AG04450 (cell line): ENCODE results near the gene FAM98C. TPM values are rescaled to one million over a fixed set of nuclear protein-coding genes. Genes with fewer than 3 reads are reported as not detected.
"Not testable (repeated sequence)": the region's sequence is repeated elsewhere in the genome, so short reads cannot be mapped to it uniquely, and the experiment has no call there.

ENCODE experiments used
- CTCF ChIA-PET: fragments of 300-600, 350-600 bp; formaldehyde crosslinking; extraction: SDS; loops from one replicate; lab custom pipeline; 2022; ENCODE audit warnings: antibody characterized with exemption, inconsistent platforms; lab: Charles Lee
- POLR2A ChIA-PET: fragments of 350-600 bp; formaldehyde crosslinking; extraction: SDS; loops from one replicate; lab custom pipeline; 2021; ENCODE audit warnings: antibody characterized with exemption, inconsistent platforms; lab: Yijun Ruan, JAX
- DNase-seq: peaks from one replicate; pipeline ENCODE4 v3.0.0-alpha.2; 2011; ENCODE audit warnings: low read depth, low spot score
- H3K27ac ChIP-seq: one replicate; pipeline ENCODE4 v1.5.1; 2012; ENCODE audit warnings: low read depth, low read length, control low read depth
- H3K27me3 ChIP-seq: one replicate; pipeline ENCODE4 v1.6.0; 2012; ENCODE audit warnings: low read length; ENCODE audit not compliant: control insufficient read depth, insufficient read depth
- H3K4me3 ChIP-seq: 2 replicates; pipeline ENCODE4 v1.5.1; 2011; ENCODE audit warnings: mild to moderate bottlenecking, low read depth, low read length, control low read depth
- H3K9me3 ChIP-seq: 2 replicates; pipeline ENCODE4 v1.5.1; 2012; ENCODE audit warnings: low read length; ENCODE audit not compliant: control insufficient read depth, insufficient read depth
- CTCF ChIP-seq: IDR thresholded peaks from 2 replicates; pipeline ENCODE4 v1.5.1; 2011; ENCODE audit warnings: low read depth, low read length, control low read depth, inconsistent platforms
- polyA plus RNA-seq: library from polyadenylated mRNA; depleted of rRNA; stranded (reverse); fragments of >200 nt; gene quantifications from 2 replicates; pipeline ENCODE4 v1.2.3, GENCODE V29; 2011

Gene FAM98C
- polyA plus RNA-seq, 1 experiment = 5.0 TPM

- Histone ChIP-seq H3K27ac (no peak overlapping the region), H3K9me3 (no peaks in the 10 kb centered on the region; the same call in 1 of the 2 replicates), H3K27me3 (peaks cover 9% of the 10 kb centered on the region), H3K4me3 (no peak overlapping the region)
- ChIA-PET CTCF (no interaction called here), POLR2A (no interaction called here)
- TF ChIP-seq CTCF = no peak
- no peak for DNase-seq
These were observed 21.4 kb downstream of the FAM98C start for GRCh38 chr19:38424272-38424671.

- Histone ChIP-seq H3K9me3 (no peaks in the 10 kb centered on the region; the same call in 1 of the 2 replicates), H3K27me3 (peaks cover 4% of the 10 kb centered on the region), H3K4me3 (no peak overlapping the region), H3K27ac (peak overlapping the region; percentile 11)
- TF ChIP-seq CTCF = no peak
- no peak for DNase-seq
- ChIA-PET POLR2A (no interaction called here), CTCF (interaction anchor here (0.9 kb wide), 1 partner anchor 23 kb away, joined by 5 read pairs; the partner anchor contains the start of gene FAM98C)
These were observed 22.4 kb downstream of the FAM98C start for GRCh38 chr19:38425222-38425809.

GRCh38 chr19:38425810-38426466 lies 23.0 kb downstream of the FAM98C start, which contains the start of gene RASGRP4:
Gene RASGRP4, minus strand, starts transcription at chr19:38426219. Its CDS starts 128 bp downstream, at chr19:38426091.
- DNase-seq = no peak
- TF ChIP-seq CTCF = no peak
- Histone ChIP-seq H3K27ac (peak within 1 kb of the TSS; percentile 11), H3K4me3 (no peak within 1 kb of the TSS), H3K9me3 (no peaks in the 10 kb centered on the region; the same call in 1 of the 2 replicates), H3K27me3 (peaks cover 4% of the 10 kb centered on the region)
- CTCF ChIA-PET = interaction anchor here (0.9 kb wide), 1 partner anchor 23 kb away, joined by 5 read pairs; the partner anchor contains the start of gene FAM98C
- POLR2A ChIA-PET = no interaction called here

GRCh38 chr19:38427035-38427677 lies 24.3 kb downstream of the FAM98C start:
- DNase-seq, H3K4me3 ChIP-seq, CTCF ChIA-PET, H3K27ac ChIP-seq, POLR2A ChIA-PET, H3K27me3 ChIP-seq, H3K9me3 ChIP-seq: not testable (repeated sequence)

GRCh38 chr19:38429055-38429810 lies 26.3 kb downstream of the FAM98C start:
- Histone ChIP-seq H3K4me3 (no peak overlapping the region), H3K27ac (no peak overlapping the region), H3K9me3 (no peaks in the 10 kb centered on the region; the same call in 1 of the 2 replicates), H3K27me3 (peaks cover 3% of the 10 kb centered on the region)
- POLR2A ChIA-PET = no interaction called here
- no peak for TF ChIP-seq CTCF
- CTCF ChIA-PET = no interaction called here
- no peak for DNase-seq
